GM12878 (cell line): ENCODE data around the gene BSND. TPM values are rescaled to one million over a fixed set of nuclear protein-coding genes. Genes with fewer than 3 reads are reported as not detected.

Experiments
- ATAC-seq: fragments of 200-7000 bp; cut with Tn5 transposase; 3 replicates; pipeline ENCODE4 v1.9.1; 2020; ENCODE audit warnings: mild to moderate bottlenecking, moderate library complexity
- BruUV-seq: library from RNA; stranded (reverse); fragments of 400-500 nt; replicated peaks from 2 replicates; lab custom pipeline; 2021; lab: Mats Ljungman, UMichigan
- CTCF ChIA-PET: fragments of 300-600 bp; sonication (Branson Sonifier 250); formaldehyde crosslinking; extraction: SDS; loops from one replicate; lab custom pipeline; 2021; ENCODE audit warnings: inconsistent platforms; lab: Yijun Ruan, JAX
- POLR2A ChIA-PET: fragments of 350-600 bp; formaldehyde crosslinking; extraction: SDS; loops from one replicate; lab custom pipeline; 2021; ENCODE audit warnings: inconsistent platforms; lab: Charles Lee
- RAD21 ChIA-PET: fragments of 300-600 bp; sonication (Branson Sonifier 250); formaldehyde crosslinking; loops from one replicate; lab custom pipeline; 2023; ENCODE audit warnings: antibody characterized with exemption; ENCODE audit not compliant: unreplicated experiment; lab: Charles Lee
- SMC1A ChIA-PET: fragments of 300-600 bp; sonication (Branson Sonifier 250); formaldehyde crosslinking; loops from one replicate; lab custom pipeline; 2023; ENCODE audit not compliant: unreplicated experiment, uncharacterized antibody; lab: Charles Lee
- DNase-seq: peaks from one replicate; pipeline ENCODE4 v3.0.0-alpha.2; 2011; ENCODE audit warnings: low read depth, low spot score
- FAIRE-seq: peaks from 3 replicates; lab custom pipeline; 2011; peaks lifted over from hg19 to GRCh38; lab: Jason Lieb, UNC
- H2AFZ ChIP-seq: 2 replicates; pipeline ENCODE4 v1.6.0; 2011; ENCODE audit warnings: low read depth, low read length, control low read depth; ENCODE audit not compliant: control insufficient read depth
- H3K27ac ChIP-seq: 2 replicates; pipeline ENCODE4 v1.5.1; 2011; ENCODE audit warnings: control low read depth; ENCODE audit not compliant: control insufficient read depth, insufficient read depth
- H3K27me3 ChIP-seq, 2 experiments: replicated peaks in 1 of 2; 2 replicates each; pipeline versions ENCODE4 v1.6.0 to v1.6.1; 2011; ENCODE audit warnings: low read length in 1 of 2; ENCODE audit not compliant: control insufficient read depth in 2 of 2, insufficient read depth in 2 of 2
- H3K36me3 ChIP-seq, 2 experiments: 2 replicates each; pipeline ENCODE4 v1.5.1; 2011; ENCODE audit warnings: low read length in 1 of 2; ENCODE audit not compliant: control insufficient read depth in 2 of 2, insufficient read depth in 2 of 2
- H3K4me1 ChIP-seq: 2 replicates; pipeline ENCODE4 v1.6.1; 2011; ENCODE audit warnings: mild to moderate bottlenecking, low read length, moderate library complexity, mixed read lengths; ENCODE audit not compliant: control insufficient read depth, insufficient read depth
- H3K4me2 ChIP-seq: 2 replicates; pipeline ENCODE4 v1.6.0; 2011; ENCODE audit warnings: control low read depth; ENCODE audit not compliant: control insufficient read depth, insufficient read depth
- H3K4me3 ChIP-seq: fragments of 200-600 bp; sonication (generic); 2 replicates; pipeline ENCODE4 v1.5.1; 2016
- H3K79me2 ChIP-seq: 2 replicates; pipeline ENCODE4 v1.6.0; 2011; ENCODE audit warnings: low read length; ENCODE audit not compliant: control insufficient read depth, insufficient read depth
- H3K9ac ChIP-seq: 2 replicates; pipeline ENCODE4 v1.8.0; 2011; ENCODE audit warnings: low read length, control low read depth, mixed read lengths; ENCODE audit not compliant: control insufficient read depth, insufficient read depth
- H3K9me3 ChIP-seq: replicated peaks from 3 replicates; pipeline ENCODE4 v1.5.1; 2011; ENCODE audit warnings: mild to moderate bottlenecking, low read length; ENCODE audit not compliant: control insufficient read depth, insufficient read depth
- H4K20me1 ChIP-seq: 2 replicates; pipeline ENCODE4 v1.6.0; 2011; ENCODE audit not compliant: control insufficient read depth, insufficient read depth
- ATF2 ChIP-seq: IDR thresholded peaks from 2 replicates; pipeline ENCODE4 v1.6.1; 2012; ENCODE audit warnings: low read length, inconsistent platforms
- BHLHE40 ChIP-seq, 2 experiments: fragments of 450-650 bp in 1 of 2; IDR thresholded peaks; 2 replicates each; pipeline ENCODE4 v1.6.1; 2011 to 2017; ENCODE audit warnings: low read depth in 2 of 2, borderline replicate concordance in 1 of 2, improper control_type of control experiment in 1 of 2, low read length in 1 of 2, mild to moderate bottlenecking in 1 of 2
- BRCA1 ChIP-seq: IDR thresholded peaks from 2 replicates; pipeline ENCODE4 v1.6.1; 2011; ENCODE audit warnings: low read depth, low read length, improper control_type of control experiment
- CREM ChIP-seq: IDR thresholded peaks from 2 replicates; pipeline ENCODE4 v1.6.1; 2014; ENCODE audit warnings: antibody characterized with exemption, low read depth
- CUX1 ChIP-seq: IDR thresholded peaks from 2 replicates; pipeline ENCODE4 v1.6.1; 2012; ENCODE audit warnings: improper control_type of control experiment, low read depth, low read length; ENCODE audit not compliant: insufficient replicate concordance
- E4F1 ChIP-seq: fragments of 450-650 bp; IDR thresholded peaks from 2 replicates; pipeline ENCODE4 v1.6.1; 2018; ENCODE audit warnings: borderline replicate concordance, mild to moderate bottlenecking; ENCODE audit not compliant: partially characterized antibody
- FOXK2 ChIP-seq: fragments of 450-650 bp; IDR thresholded peaks from 2 replicates; pipeline ENCODE4 v1.6.1; 2017; ENCODE audit warnings: mild to moderate bottlenecking, moderate library complexity
- IKZF2 ChIP-seq, 2 experiments: fragments of 450-650 bp; IDR thresholded peaks; 2 replicates each; pipeline ENCODE4 v1.6.1; 2017; ENCODE audit warnings: mild to moderate bottlenecking in 2 of 2, moderate library complexity in 2 of 2
- IRF5 ChIP-seq: fragments of 450-650 bp; IDR thresholded peaks from 2 replicates; pipeline ENCODE4 v1.6.1; 2017; ENCODE audit warnings: borderline replicate concordance
- RELA ChIP-seq: fragments of 450-650 bp; IDR thresholded peaks from 2 replicates; pipeline ENCODE4 v1.8.0; 2014; ENCODE audit warnings: borderline replicate concordance; ENCODE audit not compliant: partially characterized antibody
- SREBF1 ChIP-seq: IDR thresholded peaks from 2 replicates; pipeline ENCODE4 v1.6.1; 2012; ENCODE audit warnings: mild to moderate bottlenecking, low read length
- SRF ChIP-seq, 2 experiments: IDR thresholded peaks; 2 replicates each; pipeline ENCODE4 v1.6.1; 2011; ENCODE audit warnings: low read depth in 2 of 2, low read length in 2 of 2, mild to moderate bottlenecking in 1 of 2, moderate library complexity in 1 of 2
- SUZ12 ChIP-seq: fragments of 200-600 bp; sonication (generic); IDR thresholded peaks from one replicate; pipeline ENCODE4 v1.6.1; 2018; ENCODE audit warnings: antibody characterized with exemption, mild to moderate bottlenecking; ENCODE audit not compliant: unreplicated experiment
- WGBS: methylation state at CpG from one replicate; pipeline ENCODE4 v1.1.6; 2016; ENCODE audit warnings: low lambda C conversion rate; ENCODE audit not compliant: insufficient replicate concordance, insufficient coverage; ENCODE audit errors: missing lambda C conversion rate; 5-methylcytosine and 5-hydroxymethylcytosine counted together
- in situ Hi-C: fragments of 300-500 bp; cut with MboI; formaldehyde crosslinking; loops from 9 replicates; pipeline ENCODE4 v1.14.3; 2018; ENCODE audit warnings: mixed read lengths
- intact Hi-C: fragments of 100-400 bp; cut with micrococcal nuclease; formaldehyde crosslinking; loops from one replicate; pipeline ENCODE4 v1.14.2; 2022; ENCODE audit not compliant: unreplicated experiment
- polyA plus RNA-seq, 11 experiments: library from polyadenylated mRNA; depleted of rRNA in 4 of 11; unstranded in 6 of 11; stranded (reverse) in 5 of 11; fragments of >200 nt; fragmentation: Nextera tagmentation in 4 of 11; fragmentation: Illumina TruSeq in 1 of 11; extraction: Ambion mirVana in 4 of 11; extraction: Trizol in 1 of 11; gene quantifications; 1 replicate in 1 of 11; 2 replicates in 10 of 11; pipeline versions ENCODE4 v1.2.1 to v1.2.3, GENCODE V29; 2011 to 2016; ENCODE audit warnings: inconsistent platforms in 2 of 11, missing spikeins in 2 of 11, low read depth in 1 of 11
- total RNA-seq, 4 experiments: library from RNA; depleted of rRNA in 3 of 4; stranded (reverse); fragments of >200 nt in 3 of 4; fragmentation: Illumina TruSeq in 1 of 4; extraction: Trizol in 1 of 4; gene quantifications; 2 replicates each; pipeline versions ENCODE4 v1.2.1 to v1.2.3, GENCODE V29; 2013 to 2021

The BSND gene
- total and polyA plus RNA-seq, 10 of the 15 experiments (the other 5 are each of a cell fraction or from before 2014, with no cell fraction given) = not detected

GRCh38 chr1:54956726-54957125 lies 42.0 kb upstream of the BSND start:
- no peak for FAIRE-seq
- no peaks in the 10 kb centered on the region for H3K4me1 ChIP-seq
- no TSS peak for BruUV-seq
- no peak overlapping the region for H2AFZ ChIP-seq
- RAD21 ChIA-PET = interaction anchor here (1.8 to 1.9 kb wide), 2 partner anchors 12 to 40 kb away, joined by 5 to 7 read pairs; no protein-coding TSS in a partner anchor
- no peak for ATAC-seq
- CTCF ChIA-PET = interaction anchor here (0.7 to 3.1 kb wide), 4 partner anchors 10 to 39 kb away, joined by 3 to 13 read pairs (median 8); no protein-coding TSS in a partner anchor
- no peaks in the 10 kb centered on the region for H3K36me3 ChIP-seq
- no peak overlapping the region for H3K9ac ChIP-seq
- 26% methylated on average over 4 of the region's 4 CpGs for WGBS
- no peak overlapping the region for H3K27ac ChIP-seq
- no peak for DNase-seq
- H3K27me3 ChIP-seq = no peaks in the 10 kb centered on the region
- POLR2A ChIA-PET = interaction anchor here (1.0 kb wide), 1 partner anchor 32 kb away, joined by 4 read pairs; no protein-coding TSS in a partner anchor
- no peak overlapping the region for H3K4me2 ChIP-seq
- TF ChIP-seq E4F1 (no peak), BHLHE40 (IDR thresholded peaks at IDR 0.05; ENCODE audit: borderline replicate concordance in 1 of 2, low read depth in 2 of 2, low read length in 1 of 2) (no peak), CUX1 (no peak), SUZ12 (no peak), SRF (IDR thresholded peaks at IDR 0.05; ENCODE audit: low read depth in 2 of 2, low read length in 2 of 2) (no peak), IKZF2 (IDR thresholded peaks at IDR 0.05) (no peak), ATF2 (no peak), SREBF1 (no peak), BRCA1 (no peak), FOXK2 (no peak), RELA (no peak), CREM (no peak), IRF5 (no peak)
- TF ChIP-seq, all 136 proteins: peak for 0
- in situ Hi-C loops (no loop called here), intact Hi-C loops (no loop called here)
- Histone ChIP-seq H3K4me3 (no peak overlapping the region), H3K9me3 (no peaks in the 10 kb centered on the region; the same call in 2 of the 3 replicates), H4K20me1 (no peaks in the 10 kb centered on the region), H3K79me2 (no peaks in the 10 kb centered on the region)
- SMC1A ChIA-PET = interaction anchor here (1.0 to 1.9 kb wide), 3 partner anchors 10 to 40 kb away, joined by 3 to 10 read pairs (median 5); no protein-coding TSS in a partner anchor
